ENCODE results near the gene STK26.
"Not testable (repeated sequence)": the region's sequence is repeated elsewhere in the genome, so short reads cannot be mapped to it uniquely, and the experiment has no call there.

STK26 gene

GRCh38 chrX:132022967-132023895, at the start of gene STK26:
Gene STK26, plus strand, starts transcription at chrX:132023302. Its CDS starts 316 bp downstream, at chrX:132023618.
- DNase-seq = peak; percentile 87

- DNase-seq = no peak
Measured at GRCh38 chrX:131975851-131976250, 47.3 kb upstream of the STK26 start.

GRCh38 chrX:131977619-131978018, 45.5 kb upstream of the STK26 start:
- DNase-seq = no peak

- DNase-seq = no peak
Measured at GRCh38 chrX:131979116-131979515, 44.0 kb upstream of the STK26 start.

GRCh38 chrX:131985526-131986049, 37.5 kb upstream of the STK26 start:
- no peak for DNase-seq

- peak; percentile 46 for DNase-seq
Measured at GRCh38 chrX:131987252-131987651, 35.9 kb upstream of the STK26 start.

- DNase-seq = no peak
Measured at GRCh38 chrX:131988236-131988635, 34.9 kb upstream of the STK26 start.

GRCh38 chrX:132001127-132001526, 22.0 kb upstream of the STK26 start:
- DNase-seq = no peak

GRCh38 chrX:132004728-132005127, 18.4 kb upstream of the STK26 start:
- no peak for DNase-seq

- no peak for DNase-seq
Measured at GRCh38 chrX:132009350-132009749, 13.8 kb upstream of the STK26 start.

- not testable (repeated sequence) for DNase-seq
Measured at GRCh38 chrX:132010213-132010612, 12.9 kb upstream of the STK26 start.

- DNase-seq = no peak
Measured at GRCh38 chrX:132015875-132016274, 7.2 kb upstream of the STK26 start.

- DNase-seq = no peak
Measured at GRCh38 chrX:132016628-132017430, 6.3 kb upstream of the STK26 start.

GRCh38 chrX:132017431-132018185, 5.5 kb upstream of the STK26 start:
- DNase-seq = no peak

GRCh38 chrX:132022198-132022966, 720 bp upstream of the STK26 start:
- peak; percentile 27 for DNase-seq

GRCh38 chrX:132023896-132024386, 839 bp downstream of the STK26 start:
- peak; percentile 62 for DNase-seq

- no peak for DNase-seq
Measured at GRCh38 chrX:132025041-132025440, 1.9 kb downstream of the STK26 start.

GRCh38 chrX:132030264-132030663, 7.2 kb downstream of the STK26 start:
- DNase-seq = no peak

- DNase-seq = no peak
Measured at GRCh38 chrX:132031867-132032266, 8.8 kb downstream of the STK26 start.

- no peak for DNase-seq
Measured at GRCh38 chrX:132033166-132033565, 10.1 kb downstream of the STK26 start.

- DNase-seq = no peak
Measured at GRCh38 chrX:132034648-132035047, 11.5 kb downstream of the STK26 start.

- no peak for DNase-seq
Measured at GRCh38 chrX:132037479-132037993, 14.4 kb downstream of the STK26 start.
